GM18502 (cell line): ENCODE measurements around the gene HSP90AB1.

ENCODE experiments used
- ATAC-seq: cut with Tn5 transposase; IDR thresholded peaks from one replicate; pipeline ENCODE4 v1.9.1; 2021; ENCODE audit warnings: mild to moderate bottlenecking; ENCODE audit not compliant: unreplicated experiment, poor library complexity

Gene HSP90AB1

GRCh38 chr6:44253307-44254101 is 6.6 kb downstream of the HSP90AB1 start:
- ATAC-seq, result no peak

GRCh38 chr6:44254191-44255104 is 7.5 kb downstream of the HSP90AB1 start:
- ATAC-seq, result no peak

GRCh38 chr6:44255105-44255808 is 8.4 kb downstream of the HSP90AB1 start:
- ATAC-seq, result no peak

DNA sequence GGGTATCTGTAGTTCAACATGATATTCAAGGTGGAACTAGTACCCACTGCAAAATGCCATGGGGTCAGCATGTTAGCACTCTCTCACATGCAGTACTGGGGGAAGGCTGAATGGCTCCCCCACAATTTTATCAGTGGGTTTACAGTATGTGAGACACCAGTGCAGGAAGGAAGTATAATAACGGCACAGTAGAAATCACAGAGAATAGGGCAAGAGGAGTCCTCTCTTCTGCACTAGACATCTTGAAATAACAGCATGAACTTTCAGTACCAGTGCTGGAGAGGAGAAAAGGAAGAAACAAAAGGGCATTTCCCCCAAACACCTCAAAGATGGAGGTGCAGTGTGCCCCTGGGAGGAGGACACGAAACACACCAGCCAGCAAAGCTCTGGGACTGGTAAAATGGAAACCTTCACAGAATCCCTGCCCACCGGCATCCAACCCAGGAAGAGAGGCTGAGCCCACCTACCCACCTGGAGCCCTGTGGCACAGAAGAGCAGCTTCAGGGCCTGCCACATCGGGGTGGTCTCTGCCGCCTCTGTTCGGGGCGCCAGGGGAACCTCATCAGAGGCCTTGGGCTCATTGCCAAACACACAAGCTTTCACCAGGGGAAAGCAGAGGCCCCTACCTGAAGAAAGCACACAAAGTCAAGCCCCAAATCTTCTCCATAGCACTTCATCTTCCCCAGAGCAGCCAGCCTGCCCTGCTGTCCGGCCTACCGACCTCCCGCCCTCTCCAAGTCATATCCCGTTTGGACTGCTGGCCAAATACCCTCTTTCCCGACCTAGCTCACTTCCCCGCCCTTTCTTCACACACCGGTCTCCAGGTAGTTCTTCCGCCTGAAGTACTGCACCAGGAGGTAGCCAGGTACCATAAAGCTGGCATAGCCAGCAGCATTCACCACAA is 9.2 kb downstream of the HSP90AB1 start:
- ATAC-seq, result no peak

DNA sequence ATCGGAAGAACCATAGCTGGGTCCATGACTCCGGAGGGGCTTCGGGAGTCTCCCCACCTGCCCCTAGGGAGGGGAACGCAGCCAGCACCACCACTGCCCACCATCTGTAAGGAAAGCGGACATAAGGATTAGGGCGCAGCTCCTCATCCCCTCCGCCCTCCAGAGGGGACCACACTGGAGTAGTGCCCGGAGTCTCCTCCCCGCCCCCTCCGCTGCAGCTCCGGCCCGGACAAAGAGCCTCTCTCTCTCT is 9.8 kb downstream of the HSP90AB1 start:
- ATAC-seq, result no peak

DNA sequence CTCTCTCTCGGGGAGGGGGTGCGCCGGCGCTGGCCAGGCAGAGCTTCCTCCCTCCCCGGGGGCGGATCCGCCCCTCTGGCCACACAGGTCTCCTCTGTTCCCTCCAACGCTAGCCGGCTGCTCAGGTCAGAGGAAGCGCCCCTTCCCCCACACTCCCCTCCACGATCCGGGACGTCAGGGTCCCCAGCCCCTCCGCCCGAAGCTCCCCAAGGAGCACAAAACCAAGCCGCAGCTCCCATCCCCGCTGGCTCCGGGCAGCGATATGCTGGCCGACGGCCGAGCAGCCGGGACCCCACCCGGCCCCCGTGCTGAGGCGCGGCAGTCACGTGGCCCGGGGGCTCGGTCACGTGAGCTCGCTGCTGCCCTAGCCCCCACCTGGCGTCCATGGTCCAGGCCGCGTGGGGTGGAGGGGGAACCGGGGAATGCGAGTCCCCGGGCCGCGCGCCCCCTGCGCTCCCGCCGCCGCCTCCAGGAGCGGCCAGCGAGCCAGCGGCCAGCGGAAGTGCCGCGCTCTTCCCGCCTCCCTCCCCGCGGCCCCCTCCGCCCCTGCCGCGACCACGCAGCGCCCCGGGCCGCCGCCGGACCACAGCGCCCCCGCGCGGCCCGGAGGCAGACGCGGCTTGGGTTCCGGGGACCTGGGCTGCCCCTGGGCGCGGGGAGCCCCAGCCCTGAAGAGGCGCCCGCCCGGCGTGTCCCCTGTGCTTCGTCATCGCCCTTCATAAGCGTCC is 10.3 kb downstream of the HSP90AB1 start, which contains the start of gene SLC35B2:
SLC35B2 (minus strand) TSS at position 504 of the 728 bp plus-strand sequence; CDS start at position 386, 118 bp downstream.
- ATAC-seq, result peak; percentile 50

DNA sequence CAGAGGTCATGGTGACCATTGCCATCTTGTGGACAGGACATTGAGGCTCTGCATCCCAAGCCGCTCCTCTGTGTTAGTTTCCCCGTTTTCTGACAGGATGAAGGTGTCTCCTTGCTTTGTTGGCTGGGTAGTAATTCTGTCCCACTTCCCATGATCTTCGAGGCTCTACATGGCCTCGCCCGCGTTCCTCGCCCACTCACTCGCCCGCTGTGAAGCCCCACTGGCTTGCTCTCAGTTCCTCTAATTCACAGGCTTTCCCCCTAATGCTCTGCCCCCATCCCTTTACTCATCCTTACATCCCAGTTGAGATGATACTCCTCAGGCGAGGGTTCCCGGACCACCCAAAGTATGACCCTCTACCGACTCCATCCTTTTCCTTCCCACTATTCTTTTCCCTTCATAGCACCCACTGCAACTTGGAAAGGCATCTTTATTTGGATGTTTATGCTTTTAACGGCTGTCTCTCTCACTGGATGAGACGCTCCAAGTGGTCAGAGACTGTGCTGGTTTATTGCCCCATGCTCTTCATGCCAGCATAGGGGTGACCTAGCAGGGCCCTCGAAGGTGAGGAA is 10.9 kb downstream of the HSP90AB1 start:
- peak; percentile 13 for ATAC-seq

- no peak for ATAC-seq
These were observed 11.5 kb downstream of the HSP90AB1 start for GRCh38 chr6:44258325-44258863.

DNA sequence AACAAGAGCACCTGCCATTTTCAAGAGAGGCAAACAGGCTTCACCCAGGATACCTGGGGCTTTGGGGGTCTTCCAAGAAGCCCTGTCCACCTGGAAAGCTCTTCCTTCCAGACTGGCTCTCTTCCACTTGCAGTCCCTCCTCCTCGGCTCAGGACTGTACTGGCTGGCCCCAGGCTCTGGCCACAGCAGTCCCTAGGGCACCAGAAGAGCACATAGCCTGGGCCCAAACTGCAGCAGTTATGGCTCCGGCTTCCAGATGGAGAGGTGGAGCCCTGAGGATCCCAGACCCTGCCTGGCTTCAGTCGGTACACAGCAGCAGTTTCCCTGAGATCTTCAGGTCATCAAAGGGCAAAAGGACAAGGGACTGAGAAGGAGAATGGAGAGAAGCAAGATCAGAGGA is 12.0 kb downstream of the HSP90AB1 start:
- ATAC-seq, result no peak

DNA sequence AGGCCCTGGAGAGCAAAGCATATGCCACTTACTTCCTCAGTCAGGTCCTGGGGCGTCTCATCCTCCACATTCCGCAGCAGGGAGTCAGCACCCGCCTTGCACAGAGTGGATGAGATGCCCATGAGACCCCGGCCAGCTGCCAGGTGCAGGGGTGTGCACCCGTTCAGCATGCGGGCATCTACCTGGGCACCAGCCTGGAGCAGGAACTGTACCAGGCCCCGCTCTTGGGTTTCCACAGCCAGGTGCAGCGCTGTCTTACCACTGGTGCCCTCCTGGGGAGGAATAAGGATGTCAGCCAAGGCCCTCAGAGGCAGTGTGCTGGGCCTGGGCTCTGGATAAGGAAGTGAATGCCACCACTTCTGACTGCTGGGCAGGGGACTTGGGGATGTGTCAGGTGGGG is 13.1 kb downstream of the HSP90AB1 start:
- no peak for ATAC-seq

- ATAC-seq, result no peak
These were observed 13.8 kb downstream of the HSP90AB1 start for GRCh38 chr6:44260451-44261297.

GRCh38 chr6:44261581-44261980 is 14.7 kb downstream of the HSP90AB1 start:
- no peak for ATAC-seq

- no peak for ATAC-seq
These were observed 15.8 kb downstream of the HSP90AB1 start for GRCh38 chr6:44262467-44263353.

DNA sequence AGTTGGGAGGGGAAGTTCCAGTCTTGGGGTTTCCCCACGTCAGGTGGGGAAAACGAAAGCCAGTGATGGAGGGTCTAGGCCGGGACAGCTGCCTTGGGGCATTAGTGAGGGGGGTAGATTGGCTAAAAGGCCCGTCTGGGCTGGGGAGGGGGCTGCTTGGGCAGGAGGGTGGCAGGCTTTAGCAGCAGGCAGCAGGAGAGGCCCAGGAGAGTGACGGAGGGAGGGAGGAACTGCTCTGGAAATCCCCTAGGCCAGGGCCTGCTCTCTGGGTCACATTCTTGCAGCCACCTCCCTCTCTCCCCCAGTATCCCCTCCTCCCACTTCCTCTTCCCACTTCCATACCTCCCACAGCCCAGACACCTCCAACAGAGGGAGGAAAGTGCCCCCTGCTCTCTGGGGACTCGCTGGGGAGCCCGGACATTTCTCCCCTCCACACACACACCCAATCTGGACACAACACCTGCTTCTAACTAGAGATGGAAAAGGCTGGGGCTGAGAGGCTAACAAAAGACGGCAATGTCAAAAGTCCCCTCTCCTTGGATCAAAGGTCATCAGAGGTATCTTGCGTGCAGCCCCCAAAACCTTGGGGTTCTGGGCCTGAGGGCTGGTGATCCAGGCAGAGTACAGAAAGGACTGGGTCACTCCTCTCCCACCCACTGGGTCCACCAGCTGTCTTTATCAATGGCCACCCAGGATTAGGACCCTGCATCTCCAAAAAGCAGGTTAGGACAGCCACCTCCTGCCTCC is 16.6 kb downstream of the HSP90AB1 start:
- no peak for ATAC-seq

GRCh38 chr6:44264154-44265006 is 17.5 kb downstream of the HSP90AB1 start:
- peak; percentile 26 for ATAC-seq
